PC-9 (cell line): ENCODE results near the gene PGLYRP2. TPM values are rescaled to one million over a fixed set of nuclear protein-coding genes. Genes with fewer than 3 reads are reported as not detected.

Experiments used
- BruUV-seq: library from RNA; stranded (reverse); fragments of 400-500 nt; replicated peaks from 2 replicates; lab custom pipeline; 2021; lab: Mats Ljungman, UMichigan
- CTCF ChIA-PET: fragments of 300-600 bp; sonication (Branson Sonifier 250); formaldehyde crosslinking; loops from one replicate; lab custom pipeline; 2022; ENCODE audit warnings: antibody characterized with exemption; lab: Charles Lee
- POLR2A ChIA-PET: fragments of 300-600 bp; sonication (Branson Sonifier 250); formaldehyde crosslinking; loops from one replicate; lab custom pipeline; 2022; ENCODE audit warnings: antibody characterized with exemption; ENCODE audit not compliant: unreplicated experiment; lab: Charles Lee
- DNase-seq, 2 experiments: peaks; one replicate each; pipeline versions ENCODE4 v3.0.0 to v3.0.0-alpha.2; 2015 to 2022; ENCODE audit warnings: mixed read lengths in 1 of 2
- H2AFZ ChIP-seq: fragments of 200-600 bp; sonication (generic); 2 replicates; pipeline ENCODE4 v1.8.1; 2017; ENCODE audit warnings: antibody characterized with exemption
- H3F3A ChIP-seq: fragments of 200-600 bp; sonication (generic); 2 replicates; pipeline ENCODE4 v1.8.1; 2017; ENCODE audit warnings: antibody characterized with exemption, mild to moderate bottlenecking, low read depth; ENCODE audit not compliant: insufficient read depth
- H3K27ac ChIP-seq: fragments of 200-600 bp; sonication (generic); 2 replicates; pipeline ENCODE4 v1.6.1; 2016; ENCODE audit warnings: mixed run types
- H3K27me3 ChIP-seq: fragments of 200-600 bp; sonication (generic); 2 replicates; pipeline ENCODE4 v1.6.1; 2016; ENCODE audit warnings: low read depth, mixed run types; ENCODE audit not compliant: insufficient read depth
- H3K36me3 ChIP-seq: fragments of 200-600 bp; sonication (generic); 2 replicates; pipeline ENCODE4 v1.6.1; 2016; ENCODE audit warnings: low read depth, mixed run types
- H3K4me1 ChIP-seq: fragments of 200-600 bp; sonication (generic); replicated peaks from 2 replicates; pipeline ENCODE4 v1.6.1; 2016; ENCODE audit warnings: mixed run types; ENCODE audit not compliant: insufficient read depth
- H3K4me2 ChIP-seq: fragments of 200-600 bp; sonication (generic); 2 replicates; pipeline ENCODE4 v1.6.1; 2017; ENCODE audit warnings: mixed run types
- H3K4me3 ChIP-seq: fragments of 200-600 bp; sonication (generic); 2 replicates; pipeline ENCODE4 v1.6.1; 2016; ENCODE audit warnings: mixed run types
- H3K79me2 ChIP-seq: fragments of 200-600 bp; sonication (generic); 2 replicates; pipeline ENCODE4 v1.6.1; 2017; ENCODE audit warnings: low read depth, mixed run types
- H3K9me2 ChIP-seq: fragments of 200-600 bp; sonication (generic); 2 replicates; pipeline ENCODE4 v1.8.1; 2017; ENCODE audit warnings: mild to moderate bottlenecking; ENCODE audit not compliant: insufficient read depth
- H3K9me3 ChIP-seq: fragments of 200-600 bp; sonication (generic); 2 replicates; pipeline ENCODE4 v1.8.1; 2016; ENCODE audit warnings: low read depth; ENCODE audit not compliant: insufficient read depth
- H4K20me1 ChIP-seq: fragments of 200-600 bp; sonication (generic); 2 replicates; pipeline ENCODE4 v1.8.1; 2017; ENCODE audit not compliant: insufficient read depth
- EZH2 ChIP-seq: fragments of 200-600 bp; sonication (generic); IDR thresholded peaks from 2 replicates; pipeline ENCODE4 v1.8.0; 2017; ENCODE audit warnings: antibody characterized with exemption, low read depth
- intact Hi-C: fragments of 100-400 bp; cut with micrococcal nuclease; formaldehyde crosslinking; loops from one replicate; pipeline ENCODE4 v1.10.0; 2022; ENCODE audit not compliant: unreplicated experiment
- total RNA-seq: library from RNA; stranded (reverse); gene quantifications from 2 replicates; pipeline ENCODE4 v1.2.3, GENCODE V29; 2021
- TF ChIP-seq, protein P1 (sequence below): fragments of 200-600 bp; sonication (generic); conservative IDR thresholded peaks from 2 replicates; pipeline ENCODE4 v1.6.1; 2017; ENCODE audit warnings: mixed run types, antibody characterized with exemption, mild to moderate bottlenecking, moderate library complexity

Gene PGLYRP2
- total RNA-seq, 1 experiment from 2014 or later, result not detected

DNA sequence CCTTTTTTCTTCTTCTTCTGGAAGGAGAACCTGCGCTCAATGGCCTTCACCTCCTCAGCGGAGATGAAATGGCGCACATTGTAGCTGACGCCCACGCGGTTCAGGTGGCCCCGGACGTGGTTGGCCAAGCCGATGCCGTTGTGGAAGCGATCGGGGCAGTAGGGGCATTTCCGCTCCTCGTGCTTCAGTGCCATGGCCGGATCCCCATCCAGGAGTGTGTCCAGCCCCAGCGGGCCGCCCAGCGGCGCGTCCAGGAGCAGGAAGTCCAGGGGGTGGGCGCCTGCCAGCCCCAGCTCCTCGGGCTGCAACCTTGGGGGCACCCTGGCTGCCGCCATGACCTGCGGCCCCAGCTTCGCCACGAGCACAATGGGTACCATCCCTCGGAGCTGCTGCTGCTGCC is 40.7 kb downstream of the PGLYRP2 start:
- peaks cover 2% of the 10 kb centered on the region; the same call in 1 of the 2 replicates for H3F3A ChIP-seq
- H3K9me3 ChIP-seq, result no peaks in the 10 kb centered on the region
- H2AFZ ChIP-seq, result no peak overlapping the region
- no TSS peak for BruUV-seq
- H3K27me3 ChIP-seq, result no peaks in the 10 kb centered on the region
- H3K4me3 ChIP-seq, result no peak overlapping the region
- no peak overlapping the region for H3K4me2 ChIP-seq
- ChIA-PET CTCF (no interaction called here), POLR2A (no interaction called here)
- no peak overlapping the region for H3K27ac ChIP-seq
- no peak for TF ChIP-seq EZH2
- 0 out of 2 replicates have a peak, but pooled peaks cover 5% of the 10 kb centered on the region for H3K4me1 ChIP-seq
- DNase-seq, result peak in 1 of 2 experiments; percentile 8
- no peaks in the 10 kb centered on the region for H3K36me3 ChIP-seq
- H3K79me2 ChIP-seq, result no peaks in the 10 kb centered on the region
- intact Hi-C loops, result no loop called here
- no peaks in the 10 kb centered on the region for H3K9me2 ChIP-seq
- H4K20me1 ChIP-seq, result no peaks in the 10 kb centered on the region

DNA sequence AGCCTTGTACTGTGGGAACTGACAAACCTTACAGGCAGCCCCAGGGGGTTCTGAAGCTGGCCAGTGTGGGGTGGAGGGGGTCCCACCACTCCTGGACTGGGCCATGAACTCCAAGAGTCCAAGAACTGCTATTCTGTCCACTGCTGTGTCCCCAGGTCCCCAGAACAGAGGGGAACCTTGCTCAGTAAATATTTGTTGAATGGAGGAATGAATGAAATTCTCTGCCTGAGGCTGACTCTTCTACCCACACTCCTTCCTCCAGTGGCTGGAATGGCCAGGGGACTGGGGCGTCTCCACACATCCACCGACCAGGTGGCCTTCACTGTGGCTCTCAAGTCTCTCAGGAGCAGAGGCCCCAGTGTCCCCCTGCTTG is 41.2 kb downstream of the PGLYRP2 start:
- no peak overlapping the region for H3K4me2 ChIP-seq
- H3K9me2 ChIP-seq, result no peaks in the 10 kb centered on the region
- intact Hi-C loops, result no loop called here
- H3K36me3 ChIP-seq, result no peaks in the 10 kb centered on the region
- BruUV-seq, result no TSS peak
- 0 out of 2 replicates have a peak, but pooled peaks cover 5% of the 10 kb centered on the region for H3K4me1 ChIP-seq
- no peak overlapping the region for H3K4me3 ChIP-seq
- DNase-seq, result peak in 1 of 2 experiments; percentile 5
- H3K79me2 ChIP-seq, result no peaks in the 10 kb centered on the region
- H3K27me3 ChIP-seq, result no peaks in the 10 kb centered on the region
- TF ChIP-seq EZH2, result no peak
- TF ChIP-seq, protein P1, sequence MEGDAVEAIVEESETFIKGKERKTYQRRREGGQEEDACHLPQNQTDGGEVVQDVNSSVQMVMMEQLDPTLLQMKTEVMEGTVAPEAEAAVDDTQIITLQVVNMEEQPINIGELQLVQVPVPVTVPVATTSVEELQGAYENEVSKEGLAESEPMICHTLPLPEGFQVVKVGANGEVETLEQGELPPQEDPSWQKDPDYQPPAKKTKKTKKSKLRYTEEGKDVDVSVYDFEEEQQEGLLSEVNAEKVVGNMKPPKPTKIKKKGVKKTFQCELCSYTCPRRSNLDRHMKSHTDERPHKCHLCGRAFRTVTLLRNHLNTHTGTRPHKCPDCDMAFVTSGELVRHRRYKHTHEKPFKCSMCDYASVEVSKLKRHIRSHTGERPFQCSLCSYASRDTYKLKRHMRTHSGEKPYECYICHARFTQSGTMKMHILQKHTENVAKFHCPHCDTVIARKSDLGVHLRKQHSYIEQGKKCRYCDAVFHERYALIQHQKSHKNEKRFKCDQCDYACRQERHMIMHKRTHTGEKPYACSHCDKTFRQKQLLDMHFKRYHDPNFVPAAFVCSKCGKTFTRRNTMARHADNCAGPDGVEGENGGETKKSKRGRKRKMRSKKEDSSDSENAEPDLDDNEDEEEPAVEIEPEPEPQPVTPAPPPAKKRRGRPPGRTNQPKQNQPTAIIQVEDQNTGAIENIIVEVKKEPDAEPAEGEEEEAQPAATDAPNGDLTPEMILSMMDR, result no peak
- H3K9me3 ChIP-seq, result no peaks in the 10 kb centered on the region
- H4K20me1 ChIP-seq, result no peaks in the 10 kb centered on the region
- H3F3A ChIP-seq, result peaks cover 4% of the 10 kb centered on the region; the same call in 1 of the 2 replicates
- POLR2A ChIA-PET, result no interaction called here
- no peak overlapping the region for H2AFZ ChIP-seq
- H3K27ac ChIP-seq, result no peak overlapping the region
- CTCF ChIA-PET, result no interaction called here

DNA sequence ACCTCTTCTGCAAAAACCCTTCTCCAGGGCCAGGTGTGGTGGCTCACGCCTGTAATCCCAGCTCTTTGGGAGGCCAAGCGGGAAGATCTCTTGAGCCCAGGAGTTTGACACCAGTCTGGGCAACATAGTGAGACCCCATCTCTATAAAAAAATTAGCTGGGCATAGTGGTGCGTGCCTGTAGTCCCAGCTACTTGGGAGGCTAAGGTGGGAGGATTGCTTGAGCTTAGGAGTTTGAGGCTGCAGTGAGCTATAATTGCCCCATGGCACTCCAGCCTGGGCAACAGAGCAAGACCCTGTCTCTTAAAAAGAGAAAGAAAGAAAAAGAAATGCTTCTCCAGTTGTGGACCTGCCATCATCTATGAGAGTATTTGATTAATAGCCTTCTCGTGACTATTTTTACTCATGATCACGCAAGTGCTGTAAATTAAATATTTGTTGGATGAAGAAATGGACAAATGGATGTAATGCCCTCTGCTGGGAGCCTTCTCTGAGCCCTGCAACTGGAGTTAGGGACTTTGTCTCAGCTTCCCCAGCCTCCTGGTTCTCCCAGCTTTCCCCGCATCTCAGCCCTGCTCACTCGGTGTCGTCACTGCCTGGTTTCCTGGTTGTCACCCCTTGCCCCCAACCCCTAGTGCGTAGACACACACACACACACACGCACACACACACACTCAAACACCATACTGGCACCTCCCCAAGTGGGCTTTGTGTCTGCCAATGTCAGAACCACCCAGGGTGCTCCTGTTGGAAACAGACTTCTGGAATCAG is 41.8 kb downstream of the PGLYRP2 start:
- DNase-seq, result no peak
- Histone ChIP-seq H2AFZ (no peak overlapping the region), H3K4me2 (no peak overlapping the region), H3K79me2 (no peaks in the 10 kb centered on the region), H3K9me2 (no peaks in the 10 kb centered on the region), H3K36me3 (no peaks in the 10 kb centered on the region), H3K27me3 (no peaks in the 10 kb centered on the region), H3K27ac (no peak overlapping the region), H3K4me1 (0 out of 2 replicates have a peak, but pooled peaks cover 5% of the 10 kb centered on the region), H4K20me1 (no peaks in the 10 kb centered on the region), H3K4me3 (no peak overlapping the region), H3F3A (peaks cover 8% of the 10 kb centered on the region; the same call in 1 of the 2 replicates), H3K9me3 (no peaks in the 10 kb centered on the region)
- CTCF ChIA-PET, result no interaction called here
- POLR2A ChIA-PET, result no interaction called here
- BruUV-seq, result no TSS peak
- TF ChIP-seq EZH2, result no peak
- TF ChIP-seq, protein P1, result no peak
- intact Hi-C loops, result no loop called here
